Measurements from ENCODE around the gene MAEL. TPM values are rescaled to one million over a fixed set of nuclear protein-coding genes. Genes with fewer than 3 reads are reported as not detected.

Gene MAEL
- polyA plus RNA-seq, 1 of the 3 experiments (the other 2 are of a cell fraction) = not detected

DNA sequence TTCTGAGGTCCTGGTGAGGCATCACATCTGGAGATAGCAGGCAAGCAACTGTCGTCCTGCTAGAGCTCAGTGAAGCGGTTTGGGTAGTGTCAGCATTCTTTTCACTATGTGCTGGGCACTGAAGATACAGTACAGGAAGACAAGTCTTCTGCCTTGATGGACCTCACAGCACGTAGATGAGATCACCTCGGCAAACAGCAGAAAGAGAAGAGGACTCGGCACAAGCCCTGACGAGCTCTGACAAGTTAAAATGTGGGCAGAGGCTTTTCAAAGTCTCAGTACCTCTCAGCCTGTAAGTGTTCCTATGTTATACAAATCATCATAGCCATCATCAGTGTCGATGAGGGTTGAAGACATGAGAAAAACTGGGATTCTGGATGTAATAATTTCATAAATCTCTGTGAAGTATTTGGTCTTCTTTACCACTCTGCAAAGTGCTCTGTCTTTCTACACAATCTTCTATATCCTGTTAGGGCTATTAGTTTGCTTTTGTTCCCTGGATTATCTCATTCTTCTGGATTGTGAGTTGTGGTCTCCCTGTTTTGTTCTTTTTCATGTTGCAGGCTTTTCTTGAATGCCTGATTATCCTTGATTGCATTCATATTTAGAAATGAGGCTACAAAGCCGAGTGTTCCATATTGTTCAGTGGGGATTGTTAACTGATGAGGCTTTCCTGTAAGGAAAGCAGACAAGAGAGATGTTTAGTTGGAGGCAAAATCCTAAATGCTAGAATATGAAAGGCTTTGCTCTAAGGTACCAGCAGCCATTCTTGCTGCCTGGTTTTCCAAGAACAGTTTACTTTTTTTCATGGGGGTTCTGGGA is 24.2 kb downstream of the MAEL start:
- no peak for TF ChIP-seq RAD21 (IDR thresholded peaks at IDR 0.05; ENCODE audit: low read length)
- TF ChIP-seq, protein P1, sequence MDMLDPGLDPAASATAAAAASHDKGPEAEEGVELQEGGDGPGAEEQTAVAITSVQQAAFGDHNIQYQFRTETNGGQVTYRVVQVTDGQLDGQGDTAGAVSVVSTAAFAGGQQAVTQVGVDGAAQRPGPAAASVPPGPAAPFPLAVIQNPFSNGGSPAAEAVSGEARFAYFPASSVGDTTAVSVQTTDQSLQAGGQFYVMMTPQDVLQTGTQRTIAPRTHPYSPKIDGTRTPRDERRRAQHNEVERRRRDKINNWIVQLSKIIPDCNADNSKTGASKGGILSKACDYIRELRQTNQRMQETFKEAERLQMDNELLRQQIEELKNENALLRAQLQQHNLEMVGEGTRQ (IDR thresholded peaks at IDR 0.05; ENCODE audit: borderline replicate concordance, low read depth, low read length) = no peak
- TF ChIP-seq, protein P2, sequence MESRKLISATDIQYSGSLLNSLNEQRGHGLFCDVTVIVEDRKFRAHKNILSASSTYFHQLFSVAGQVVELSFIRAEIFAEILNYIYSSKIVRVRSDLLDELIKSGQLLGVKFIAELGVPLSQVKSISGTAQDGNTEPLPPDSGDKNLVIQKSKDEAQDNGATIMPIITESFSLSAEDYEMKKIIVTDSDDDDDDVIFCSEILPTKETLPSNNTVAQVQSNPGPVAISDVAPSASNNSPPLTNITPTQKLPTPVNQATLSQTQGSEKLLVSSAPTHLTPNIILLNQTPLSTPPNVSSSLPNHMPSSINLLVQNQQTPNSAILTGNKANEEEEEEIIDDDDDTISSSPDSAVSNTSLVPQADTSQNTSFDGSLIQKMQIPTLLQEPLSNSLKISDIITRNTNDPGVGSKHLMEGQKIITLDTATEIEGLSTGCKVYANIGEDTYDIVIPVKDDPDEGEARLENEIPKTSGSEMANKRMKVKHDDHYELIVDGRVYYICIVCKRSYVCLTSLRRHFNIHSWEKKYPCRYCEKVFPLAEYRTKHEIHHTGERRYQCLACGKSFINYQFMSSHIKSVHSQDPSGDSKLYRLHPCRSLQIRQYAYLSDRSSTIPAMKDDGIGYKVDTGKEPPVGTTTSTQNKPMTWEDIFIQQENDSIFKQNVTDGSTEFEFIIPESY (IDR thresholded peaks at IDR 0.05; ENCODE audit: borderline replicate concordance, low read depth) = no peak
- no peak for TF ChIP-seq TEAD4 (IDR thresholded peaks at IDR 0.05; ENCODE audit: borderline replicate concordance, insufficient read depth)
- TF ChIP-seq, protein P3, sequence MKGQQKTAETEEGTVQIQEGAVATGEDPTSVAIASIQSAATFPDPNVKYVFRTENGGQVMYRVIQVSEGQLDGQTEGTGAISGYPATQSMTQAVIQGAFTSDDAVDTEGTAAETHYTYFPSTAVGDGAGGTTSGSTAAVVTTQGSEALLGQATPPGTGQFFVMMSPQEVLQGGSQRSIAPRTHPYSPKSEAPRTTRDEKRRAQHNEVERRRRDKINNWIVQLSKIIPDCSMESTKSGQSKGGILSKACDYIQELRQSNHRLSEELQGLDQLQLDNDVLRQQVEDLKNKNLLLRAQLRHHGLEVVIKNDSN (IDR thresholded peaks at IDR 0.05; ENCODE audit: borderline replicate concordance, low read depth) = no peak
- TF ChIP-seq RFX5 (IDR thresholded peaks at IDR 0.05; ENCODE audit: low read length) = no peak
- no peak for TF ChIP-seq SIN3A (IDR thresholded peaks at IDR 0.05; ENCODE audit: borderline replicate concordance, low read depth, low read length)
- TF ChIP-seq, protein P4, sequence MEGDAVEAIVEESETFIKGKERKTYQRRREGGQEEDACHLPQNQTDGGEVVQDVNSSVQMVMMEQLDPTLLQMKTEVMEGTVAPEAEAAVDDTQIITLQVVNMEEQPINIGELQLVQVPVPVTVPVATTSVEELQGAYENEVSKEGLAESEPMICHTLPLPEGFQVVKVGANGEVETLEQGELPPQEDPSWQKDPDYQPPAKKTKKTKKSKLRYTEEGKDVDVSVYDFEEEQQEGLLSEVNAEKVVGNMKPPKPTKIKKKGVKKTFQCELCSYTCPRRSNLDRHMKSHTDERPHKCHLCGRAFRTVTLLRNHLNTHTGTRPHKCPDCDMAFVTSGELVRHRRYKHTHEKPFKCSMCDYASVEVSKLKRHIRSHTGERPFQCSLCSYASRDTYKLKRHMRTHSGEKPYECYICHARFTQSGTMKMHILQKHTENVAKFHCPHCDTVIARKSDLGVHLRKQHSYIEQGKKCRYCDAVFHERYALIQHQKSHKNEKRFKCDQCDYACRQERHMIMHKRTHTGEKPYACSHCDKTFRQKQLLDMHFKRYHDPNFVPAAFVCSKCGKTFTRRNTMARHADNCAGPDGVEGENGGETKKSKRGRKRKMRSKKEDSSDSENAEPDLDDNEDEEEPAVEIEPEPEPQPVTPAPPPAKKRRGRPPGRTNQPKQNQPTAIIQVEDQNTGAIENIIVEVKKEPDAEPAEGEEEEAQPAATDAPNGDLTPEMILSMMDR (IDR thresholded peaks at IDR 0.05) = no peak
- no peak for TF ChIP-seq RXRA (IDR thresholded peaks at IDR 0.05; ENCODE audit: borderline replicate concordance, low read depth)
- TF ChIP-seq MEF2A (IDR thresholded peaks at IDR 0.05; ENCODE audit: borderline replicate concordance, low read depth) = no peak
- TF ChIP-seq, protein P5, sequence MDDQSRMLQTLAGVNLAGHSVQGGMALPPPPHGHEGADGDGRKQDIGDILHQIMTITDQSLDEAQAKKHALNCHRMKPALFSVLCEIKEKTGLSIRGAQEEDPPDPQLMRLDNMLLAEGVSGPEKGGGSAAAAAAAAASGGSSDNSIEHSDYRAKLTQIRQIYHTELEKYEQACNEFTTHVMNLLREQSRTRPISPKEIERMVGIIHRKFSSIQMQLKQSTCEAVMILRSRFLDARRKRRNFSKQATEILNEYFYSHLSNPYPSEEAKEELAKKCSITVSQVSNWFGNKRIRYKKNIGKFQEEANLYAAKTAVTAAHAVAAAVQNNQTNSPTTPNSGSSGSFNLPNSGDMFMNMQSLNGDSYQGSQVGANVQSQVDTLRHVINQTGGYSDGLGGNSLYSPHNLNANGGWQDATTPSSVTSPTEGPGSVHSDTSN (IDR thresholded peaks at IDR 0.05) = no peak
- TF ChIP-seq FOXJ3 (CRISPR knock-in tag; IDR thresholded peaks at IDR 0.05) = no peak
- no peak for TF ChIP-seq RCOR1 (IDR thresholded peaks at IDR 0.05; ENCODE audit: low read length)
- TF ChIP-seq, protein P6, sequence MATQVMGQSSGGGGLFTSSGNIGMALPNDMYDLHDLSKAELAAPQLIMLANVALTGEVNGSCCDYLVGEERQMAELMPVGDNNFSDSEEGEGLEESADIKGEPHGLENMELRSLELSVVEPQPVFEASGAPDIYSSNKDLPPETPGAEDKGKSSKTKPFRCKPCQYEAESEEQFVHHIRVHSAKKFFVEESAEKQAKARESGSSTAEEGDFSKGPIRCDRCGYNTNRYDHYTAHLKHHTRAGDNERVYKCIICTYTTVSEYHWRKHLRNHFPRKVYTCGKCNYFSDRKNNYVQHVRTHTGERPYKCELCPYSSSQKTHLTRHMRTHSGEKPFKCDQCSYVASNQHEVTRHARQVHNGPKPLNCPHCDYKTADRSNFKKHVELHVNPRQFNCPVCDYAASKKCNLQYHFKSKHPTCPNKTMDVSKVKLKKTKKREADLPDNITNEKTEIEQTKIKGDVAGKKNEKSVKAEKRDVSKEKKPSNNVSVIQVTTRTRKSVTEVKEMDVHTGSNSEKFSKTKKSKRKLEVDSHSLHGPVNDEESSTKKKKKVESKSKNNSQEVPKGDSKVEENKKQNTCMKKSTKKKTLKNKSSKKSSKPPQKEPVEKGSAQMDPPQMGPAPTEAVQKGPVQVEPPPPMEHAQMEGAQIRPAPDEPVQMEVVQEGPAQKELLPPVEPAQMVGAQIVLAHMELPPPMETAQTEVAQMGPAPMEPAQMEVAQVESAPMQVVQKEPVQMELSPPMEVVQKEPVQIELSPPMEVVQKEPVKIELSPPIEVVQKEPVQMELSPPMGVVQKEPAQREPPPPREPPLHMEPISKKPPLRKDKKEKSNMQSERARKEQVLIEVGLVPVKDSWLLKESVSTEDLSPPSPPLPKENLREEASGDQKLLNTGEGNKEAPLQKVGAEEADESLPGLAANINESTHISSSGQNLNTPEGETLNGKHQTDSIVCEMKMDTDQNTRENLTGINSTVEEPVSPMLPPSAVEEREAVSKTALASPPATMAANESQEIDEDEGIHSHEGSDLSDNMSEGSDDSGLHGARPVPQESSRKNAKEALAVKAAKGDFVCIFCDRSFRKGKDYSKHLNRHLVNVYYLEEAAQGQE (IDR thresholded peaks at IDR 0.05; ENCODE audit: low read depth, low read length) = no peak
- no peak for TF ChIP-seq FOSL2 (IDR thresholded peaks at IDR 0.05; ENCODE audit: borderline replicate concordance, low read depth)
- TF ChIP-seq NFIC (IDR thresholded peaks at IDR 0.05; ENCODE audit: borderline replicate concordance) = no peak
- TF ChIP-seq EP300 (IDR thresholded peaks at IDR 0.05; ENCODE audit: borderline replicate concordance in 1 of 2, low read depth in 1 of 2, low read length in 1 of 2) = no peak
- TF ChIP-seq MXI1 (IDR thresholded peaks at IDR 0.05; ENCODE audit: low read depth, low read length) = no peak
- TF ChIP-seq EZH2phosphoT487 (IDR thresholded peaks at IDR 0.05; ENCODE audit: borderline replicate concordance, low read depth) = no peak
- no peak for TF ChIP-seq POLR2AphosphoS5 (IDR thresholded peaks at IDR 0.05; ENCODE audit: low read depth, low read length)
- POLR2A ChIA-PET = no interaction called here
- H4K20me1 ChIP-seq (ENCODE audit: insufficient read depth) = no peaks in the 10 kb centered on the region
- H3K9me3 ChIP-seq = no peaks in the 10 kb centered on the region
- H3K4me2 ChIP-seq = no peak overlapping the region
- WGBS (ENCODE audit: low lambda C conversion rate) = 3% methylated on average over 8 of the region's 8 CpGs
- no peaks in the 10 kb centered on the region for H3K9me2 ChIP-seq
- no peaks in the 10 kb centered on the region for H3K4me1 ChIP-seq (ENCODE audit: control insufficient read depth in 1 of 2, insufficient read depth in 2 of 2, low read depth in 1 of 2, low read length in 1 of 2)
- H3K27ac ChIP-seq (ENCODE audit: low read depth in 2 of 2, low read length in 1 of 2) = no peak overlapping the region
- H3K4me3 ChIP-seq (ENCODE audit: low read depth in 2 of 2, low read length in 1 of 2) = no peak overlapping the region
- H3K79me2 ChIP-seq (ENCODE audit: insufficient read depth) = no peaks in the 10 kb centered on the region
- H3K9ac ChIP-seq = no peak overlapping the region
- H3K27me3 ChIP-seq (ENCODE audit: insufficient read depth) = no peaks in the 10 kb centered on the region
- DNase-seq = no peak
- H2AFZ ChIP-seq (ENCODE audit: low read depth) = no peak overlapping the region
- H3F3A ChIP-seq (replicated peaks; ENCODE audit: insufficient read depth) = no peaks in the 10 kb centered on the region
- no peaks in the 10 kb centered on the region for H3K36me3 ChIP-seq (replicated peaks in 1 of 2; ENCODE audit: control insufficient read depth in 1 of 2, insufficient read depth in 2 of 2, low read length in 1 of 2)
- CTCF ChIA-PET = no interaction called here

All from SK-N-SH (cell line).